CD4-positive, alpha-beta T cell treated with Interleukin-4 for 1 hour (primary cell): ENCODE measurements around the gene GSK3B.

ENCODE experiments used
- DNase-seq, 2 donors: peaks; one replicate each; pipeline ENCODE4 v3.0.0-alpha.2; 2020 to 2022

Gene GSK3B

DNA sequence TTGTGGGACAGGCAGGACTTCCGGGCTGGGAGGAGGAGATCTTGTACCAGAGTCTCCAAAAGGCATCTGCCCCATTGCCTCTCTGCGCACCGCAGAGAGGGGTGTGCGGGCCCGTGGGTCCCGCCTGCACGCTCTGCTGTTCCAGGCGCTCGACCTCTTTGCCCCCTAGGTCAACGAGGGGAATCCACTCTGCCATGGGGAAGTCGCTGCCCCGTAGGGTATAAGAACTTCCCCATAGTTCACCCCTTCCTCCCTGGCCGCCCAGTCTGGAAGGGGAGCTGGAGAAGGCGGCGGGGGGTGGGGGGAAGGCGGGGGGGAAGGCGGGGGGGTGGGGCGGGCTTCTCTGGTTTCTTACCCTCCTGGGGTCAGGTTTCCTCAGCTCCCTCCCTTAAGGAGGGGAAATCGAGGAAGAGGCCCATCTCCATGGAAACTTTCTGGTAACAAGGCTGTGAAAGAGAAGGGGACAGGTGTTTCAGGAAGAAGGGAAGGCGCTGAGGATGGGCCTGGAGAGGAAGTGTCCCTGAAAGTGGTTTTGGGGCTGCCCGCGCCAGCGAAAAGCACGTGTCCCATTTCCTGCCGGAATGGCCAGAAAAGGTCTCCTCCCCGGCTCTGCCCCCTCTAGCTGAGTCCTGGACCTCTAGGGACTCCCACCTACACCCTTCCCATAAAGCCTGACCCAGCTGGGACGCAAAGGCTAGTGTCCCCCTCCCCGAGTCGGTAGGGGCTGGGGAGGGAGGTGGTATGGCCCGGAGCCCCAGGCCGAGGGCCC, 284.8 kb downstream of the GSK3B start:
- peak in 1 of 2 donors; percentile 1 for DNase-seq

DNA sequence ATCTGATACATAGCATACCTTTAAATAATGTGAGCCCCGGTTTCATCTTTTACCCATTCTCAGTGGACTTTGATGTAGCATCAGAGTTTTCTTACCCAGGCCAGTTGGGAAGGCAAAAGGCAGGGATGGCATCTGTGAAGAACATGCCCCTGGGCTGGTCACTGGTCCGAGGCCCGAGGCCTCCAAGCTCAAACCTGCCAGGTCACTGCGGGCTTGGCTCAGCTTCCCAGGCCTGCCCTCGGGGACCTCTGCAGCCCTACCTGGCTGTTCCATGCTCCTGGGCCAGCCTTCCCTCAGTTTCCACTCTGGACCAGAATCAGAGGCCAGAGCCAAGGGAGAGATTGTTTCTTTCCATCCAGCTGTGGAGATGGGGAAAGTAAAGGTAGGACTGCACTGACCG, 285.4 kb downstream of the GSK3B start:
- no peak for DNase-seq

DNA sequence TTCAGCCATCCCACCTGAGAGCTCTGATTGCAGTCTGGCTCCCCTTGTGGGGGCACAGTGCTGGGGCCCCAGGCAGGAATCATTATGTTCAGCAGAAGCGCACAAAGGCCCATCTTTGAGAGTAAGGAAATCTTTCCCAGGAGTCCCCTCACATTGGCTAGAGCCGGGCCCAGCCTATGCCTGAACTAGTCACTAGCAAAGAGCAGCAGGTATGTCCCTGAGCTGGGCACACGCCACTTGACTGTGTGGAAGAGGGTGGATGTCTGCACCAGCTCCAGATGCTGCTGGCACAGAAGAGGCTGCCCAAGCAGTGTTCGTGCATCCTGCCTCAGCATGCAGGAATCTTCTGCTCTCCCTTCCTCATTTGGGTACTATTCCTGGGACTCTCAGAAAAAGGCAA, 286.0 kb downstream of the GSK3B start:
- no peak for DNase-seq

DNA sequence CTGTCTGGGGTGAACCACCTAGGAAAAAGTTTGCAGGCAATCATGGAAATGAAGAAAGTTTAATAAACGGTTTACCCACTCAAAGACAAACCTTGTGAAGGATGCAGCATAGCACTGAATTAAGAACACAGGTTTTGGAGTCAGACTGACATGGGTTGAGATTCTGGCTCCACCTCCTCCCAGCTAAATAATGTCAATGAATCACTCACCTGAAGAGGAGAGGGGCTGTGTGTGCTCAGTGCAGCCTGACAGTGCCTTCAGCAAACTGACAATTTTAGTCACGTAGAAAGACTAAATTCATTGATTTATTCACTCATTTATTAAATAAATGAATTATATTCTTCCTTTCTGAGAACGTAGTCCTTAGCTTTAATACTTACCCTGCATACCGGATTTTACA, 293.4 kb downstream of the GSK3B start:
- no peak for DNase-seq

DNA sequence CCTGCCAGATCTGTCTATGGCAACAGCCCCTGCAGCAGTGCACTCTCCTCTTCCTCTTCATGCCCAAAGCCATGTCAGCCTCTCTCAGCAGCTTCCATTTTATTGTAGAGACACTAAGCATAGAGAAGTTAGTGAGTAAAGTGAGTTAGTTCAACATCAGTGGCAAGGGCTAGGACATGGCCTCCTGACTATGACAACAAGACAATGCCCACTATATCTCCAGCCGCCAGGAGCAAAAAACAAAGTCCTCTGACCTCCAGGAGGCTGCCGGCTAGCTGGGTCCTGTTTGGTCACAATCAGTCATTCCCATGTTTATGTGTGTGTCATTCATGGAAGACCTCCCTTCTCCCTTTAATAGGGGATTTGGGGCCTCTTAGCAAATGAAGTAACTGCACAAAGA, 297.5 kb downstream of the GSK3B start:
- no peak for DNase-seq

DNA sequence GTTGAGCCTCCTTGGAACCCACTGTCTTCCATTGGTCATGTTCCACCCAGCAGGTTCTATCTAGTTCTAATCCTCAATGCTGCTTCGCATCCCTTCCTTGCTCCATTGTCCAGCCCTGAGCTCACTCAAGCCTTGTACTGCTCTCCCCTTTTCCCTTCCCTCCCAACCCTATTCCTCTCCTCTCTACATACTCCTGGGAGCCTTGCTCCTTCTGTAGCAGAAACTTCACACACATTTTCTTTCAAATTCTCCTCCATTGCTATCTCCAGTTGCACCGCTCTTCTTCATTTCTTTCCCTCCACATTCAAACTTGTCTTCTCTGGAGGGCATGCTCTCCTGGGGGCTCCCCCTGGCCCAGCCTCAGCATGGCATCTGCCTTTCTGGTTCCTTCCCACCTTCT, 297.9 kb downstream of the GSK3B start:
- no peak for DNase-seq

DNA sequence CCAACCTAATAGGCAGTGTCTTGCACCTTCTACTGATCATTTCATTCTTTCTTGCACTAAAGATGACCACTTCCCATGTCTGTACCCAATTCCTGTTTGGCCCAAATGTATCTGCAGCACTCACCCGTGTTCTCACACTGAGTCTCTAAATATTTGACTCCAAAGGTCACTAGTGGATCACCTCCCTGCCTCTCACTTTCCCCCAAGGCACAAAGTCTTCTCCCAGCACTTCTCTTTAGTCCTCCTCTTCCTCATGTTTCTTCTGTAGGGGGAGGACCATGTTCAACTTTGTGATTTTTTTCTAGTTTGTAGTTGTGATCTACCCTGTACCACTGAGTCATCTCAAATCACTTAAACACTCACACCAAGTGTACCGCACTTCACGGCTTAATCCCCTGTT, 298.4 kb downstream of the GSK3B start:
- DNase-seq = no peak

DNA sequence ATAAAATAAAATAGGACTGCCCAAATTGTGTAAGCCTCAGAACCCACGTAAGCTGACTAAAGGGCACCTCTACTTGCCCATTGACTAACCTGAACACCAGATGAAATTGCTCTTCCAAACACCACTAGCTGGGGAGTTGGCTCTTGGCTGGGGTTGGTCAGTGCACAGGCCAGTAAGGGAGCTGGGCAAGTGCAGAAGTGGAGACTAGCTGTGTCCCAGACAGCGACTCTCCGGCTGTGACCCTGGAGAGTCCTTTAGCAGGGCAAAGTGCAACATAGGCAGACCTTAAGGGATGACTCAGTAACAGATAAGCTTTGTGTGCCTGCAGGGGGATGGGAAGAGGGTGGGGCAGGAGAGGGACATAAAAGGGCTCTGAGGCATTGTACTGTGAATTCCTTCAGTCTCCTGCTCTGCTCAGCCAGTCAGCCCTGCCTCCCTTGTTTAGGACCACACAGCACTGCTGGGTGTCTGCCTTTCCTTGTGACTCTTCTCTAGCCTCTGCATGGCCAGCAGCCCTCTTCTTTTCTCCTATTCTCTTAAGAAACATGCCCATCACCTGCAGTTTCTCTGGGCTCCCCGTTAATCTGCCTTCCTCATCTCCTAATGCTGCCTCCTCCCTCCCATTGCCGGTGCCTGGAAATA, 299.2 kb downstream of the GSK3B start:
- no peak for DNase-seq

DNA sequence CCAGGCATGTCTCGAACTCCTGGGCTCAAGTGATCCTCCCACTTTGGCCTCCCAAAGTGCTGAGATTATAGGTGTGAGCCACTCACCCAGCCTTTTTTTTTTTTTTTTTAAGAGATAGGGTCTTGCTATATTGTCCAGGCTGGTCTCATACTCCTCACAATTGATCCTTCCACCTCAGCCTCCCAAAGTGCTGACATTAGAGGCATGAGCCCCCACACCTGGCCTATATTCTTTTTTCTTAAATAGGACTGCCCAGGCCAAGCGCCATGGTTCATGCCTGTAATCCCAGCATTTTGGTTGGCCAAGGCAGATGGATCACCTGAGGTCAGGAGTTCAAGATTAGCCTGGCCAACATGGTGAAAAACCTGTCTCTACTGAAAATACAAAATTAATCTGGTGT, 299.8 kb downstream of the GSK3B start:
- DNase-seq = no peak

DNA sequence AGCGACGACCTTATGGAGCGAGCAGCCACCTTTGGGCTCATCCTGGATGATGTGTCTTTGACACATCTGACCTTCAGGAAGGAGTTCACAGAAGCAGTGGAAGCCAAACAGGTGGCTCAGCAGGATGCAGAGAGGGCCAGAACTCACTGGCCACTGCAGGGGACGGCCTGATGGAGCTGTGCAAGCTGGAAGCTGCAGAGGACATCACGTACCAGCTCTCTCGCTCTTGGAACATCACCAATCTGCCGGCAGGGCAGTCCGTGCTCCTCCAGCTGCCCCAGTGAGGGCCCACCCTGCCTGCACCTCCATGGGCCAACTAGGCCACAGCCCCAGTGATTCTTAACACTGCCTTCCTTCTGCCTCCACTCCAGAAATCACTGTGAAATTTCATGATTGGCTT, 302.0 kb downstream of the GSK3B start:
- no peak for DNase-seq

DNA sequence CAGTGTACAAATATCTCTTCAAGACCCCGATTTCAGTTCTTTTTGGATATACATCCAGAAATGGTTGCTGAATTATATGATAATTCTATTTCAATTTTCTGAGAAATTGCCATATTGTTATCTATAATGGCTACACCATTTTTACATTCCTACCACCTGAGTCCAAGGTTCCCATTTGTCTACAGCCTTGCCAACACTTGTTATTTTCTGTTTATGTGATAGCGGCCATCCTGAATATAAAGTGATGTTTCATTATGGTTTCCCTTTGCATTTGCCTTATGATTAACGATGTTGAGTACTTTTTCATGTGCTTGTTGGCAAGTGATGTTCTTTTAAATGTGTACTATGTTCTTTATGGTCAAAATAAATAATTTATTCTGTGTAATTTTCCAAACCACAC, 303.9 kb downstream of the GSK3B start:
- no peak for DNase-seq

DNA sequence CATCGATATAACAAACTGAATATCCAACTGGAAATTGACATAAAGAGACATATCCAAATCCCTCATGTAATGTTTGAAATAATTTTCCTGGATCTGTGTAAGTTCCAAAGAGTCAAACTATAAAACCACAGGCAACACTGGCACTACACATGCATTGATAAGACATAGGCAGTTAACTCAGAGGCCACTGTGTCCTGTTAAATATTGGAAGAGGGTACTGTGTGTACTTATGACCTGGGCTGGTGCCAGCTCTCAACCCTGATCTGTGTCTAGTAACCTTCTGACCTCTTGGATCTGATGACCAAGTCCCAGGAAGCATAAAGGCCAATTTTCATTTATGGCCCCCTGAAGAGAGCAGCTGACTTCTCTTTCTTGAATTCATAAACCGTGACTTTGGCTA, 307.8 kb downstream of the GSK3B start:
- no peak for DNase-seq

DNA sequence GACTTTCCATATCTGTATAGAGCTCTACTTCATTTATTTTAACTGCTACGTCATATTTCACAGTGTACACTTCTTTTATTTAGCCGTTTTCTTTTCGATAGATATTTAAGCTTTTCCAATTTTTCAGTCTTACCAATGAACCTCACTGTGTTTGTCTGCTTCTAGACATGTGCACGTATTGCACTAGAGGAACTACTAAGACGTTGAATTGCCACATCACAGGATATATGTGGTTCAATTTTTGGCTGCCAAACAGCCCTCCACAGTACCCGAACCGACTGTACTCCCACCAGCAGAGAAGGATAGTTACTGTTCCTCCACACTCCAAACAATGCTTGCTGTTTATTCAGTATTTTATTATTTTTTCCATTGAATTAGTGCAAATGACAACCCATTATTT, 310.4 kb downstream of the GSK3B start:
- no peak for DNase-seq

DNA sequence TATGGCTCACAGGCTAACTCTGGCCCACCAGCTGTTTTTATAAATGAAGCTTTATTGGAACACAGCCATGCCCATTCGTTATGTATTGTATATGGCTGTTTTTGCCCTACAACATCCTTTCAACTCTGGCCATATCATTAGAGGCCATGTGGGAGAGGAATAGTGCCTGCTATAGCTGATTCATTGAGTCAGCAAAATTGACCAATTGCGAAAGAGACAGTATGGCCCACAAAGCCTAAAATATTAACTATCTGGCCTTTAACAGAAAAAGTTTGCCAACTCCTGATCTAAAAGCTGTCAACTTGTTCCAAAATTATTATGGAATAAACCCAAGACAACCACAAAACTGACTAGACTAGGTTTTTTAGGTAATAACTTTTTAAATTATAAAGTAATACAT, 311.0 kb downstream of the GSK3B start:
- no peak for DNase-seq

DNA sequence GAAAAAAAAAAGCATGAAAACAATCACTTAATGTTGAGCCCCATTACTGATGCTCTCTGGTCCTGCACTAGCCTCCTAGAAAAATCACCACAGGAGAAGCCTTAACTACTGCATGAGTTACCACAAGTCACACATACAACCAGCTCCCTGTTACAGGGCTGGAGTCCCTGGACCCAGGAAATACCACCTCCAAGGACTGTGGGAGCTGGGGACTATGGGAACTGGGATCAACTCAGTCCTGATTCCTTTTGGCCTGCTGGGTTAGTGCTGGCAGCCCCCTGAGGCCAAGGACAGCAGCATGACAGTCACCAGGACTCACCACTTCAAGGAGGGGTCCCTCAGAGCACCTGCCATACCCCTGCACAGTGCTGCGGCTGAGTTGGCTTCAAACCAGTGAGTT, 311.8 kb downstream of the GSK3B start:
- DNase-seq = no peak

DNA sequence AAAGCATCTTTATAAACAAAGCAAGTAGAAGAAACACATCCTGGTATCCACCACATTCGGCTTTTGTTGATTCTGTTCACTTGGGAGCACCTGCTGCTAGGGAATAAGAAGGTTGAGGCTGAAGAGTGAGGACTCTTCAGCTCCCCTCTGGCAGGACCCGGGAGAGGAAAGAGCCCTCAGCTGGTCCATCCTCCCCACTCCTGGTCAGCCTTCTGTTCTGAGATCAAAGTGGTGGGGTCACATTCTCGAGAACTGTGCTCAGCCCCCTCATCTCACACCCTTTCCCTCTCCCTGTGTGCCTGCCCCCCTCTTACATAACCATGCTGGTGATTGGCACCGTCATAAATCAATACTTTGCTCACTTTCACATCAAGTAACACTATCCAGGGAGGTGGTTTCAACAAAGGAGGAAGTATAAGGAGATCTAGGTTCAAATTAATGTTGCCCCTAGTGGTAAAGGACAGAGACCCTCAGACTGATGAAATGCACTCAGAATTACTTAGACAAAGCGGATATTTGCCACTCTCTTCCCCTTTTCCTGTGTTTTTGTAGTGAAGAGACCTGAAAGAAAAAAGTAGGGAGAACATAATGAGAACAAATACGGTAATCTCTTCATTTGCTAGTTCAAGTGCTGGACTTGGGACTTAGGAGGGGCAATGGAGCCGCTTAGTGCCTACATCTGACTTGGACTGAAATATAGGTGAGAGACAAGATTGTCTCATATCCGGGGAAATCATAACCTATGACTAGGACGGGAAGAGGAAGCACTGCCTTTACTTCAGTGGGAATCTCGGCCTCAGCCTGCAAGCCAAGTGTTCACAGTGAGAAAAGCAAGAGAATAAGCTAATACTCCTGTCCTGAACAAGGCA, 312.7 kb downstream of the GSK3B start, which contains the start of gene NR1I2:
Gene NR1I2, plus strand, starts transcription at position 772 of the 869 bp plus-strand sequence.
- no peak for DNase-seq

DNA sequence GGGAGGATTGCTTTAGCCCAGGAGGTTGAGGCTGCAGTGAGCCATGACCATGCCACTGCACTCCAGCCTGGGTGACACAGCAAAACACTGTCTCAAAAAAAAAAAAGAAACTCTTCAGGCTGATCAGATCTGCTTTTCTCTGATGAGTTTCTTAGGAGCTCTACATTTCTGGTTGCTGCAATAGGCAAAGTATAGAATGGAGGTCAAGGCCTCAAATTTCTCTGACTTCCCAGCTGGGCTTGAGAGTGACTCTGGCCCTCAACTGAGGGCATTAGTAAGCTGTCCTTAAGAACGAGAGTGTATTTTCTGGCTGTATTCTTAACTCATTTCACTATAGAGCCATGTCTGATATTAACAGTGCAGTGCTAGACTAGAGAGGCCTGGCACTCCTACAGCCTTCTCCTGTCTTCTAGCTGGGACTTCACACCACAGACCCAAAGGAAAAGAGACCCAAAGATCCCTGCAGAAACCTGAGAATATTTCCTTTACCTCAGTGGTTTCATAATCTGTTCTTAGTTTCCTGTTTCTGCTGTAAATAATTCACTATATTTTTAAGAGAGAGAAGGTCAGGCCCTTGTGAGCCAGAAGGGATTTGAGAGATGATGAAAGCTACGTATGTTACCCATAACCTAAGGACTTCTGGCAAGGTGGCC, 314.4 kb downstream of the GSK3B start:
- no peak for DNase-seq

DNA sequence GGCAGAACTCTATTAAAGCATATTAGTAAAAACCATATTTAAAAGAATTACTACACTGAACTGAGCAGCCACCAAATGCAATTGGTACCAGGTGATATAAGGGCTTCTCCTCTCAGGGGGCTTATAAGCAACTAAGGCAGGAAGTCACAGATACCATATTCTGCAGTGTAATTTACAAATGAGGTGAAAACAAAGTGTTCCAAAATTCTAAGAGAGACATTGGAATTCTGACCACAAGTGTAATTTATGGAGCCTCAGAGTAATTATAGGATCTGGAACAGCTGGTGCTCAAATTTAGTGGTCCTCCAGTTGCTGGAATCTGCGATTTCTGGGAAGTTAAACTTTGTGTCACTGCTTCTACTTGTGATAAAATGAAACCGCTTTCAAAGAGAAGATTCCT, 315.4 kb downstream of the GSK3B start:
- DNase-seq = no peak

DNA sequence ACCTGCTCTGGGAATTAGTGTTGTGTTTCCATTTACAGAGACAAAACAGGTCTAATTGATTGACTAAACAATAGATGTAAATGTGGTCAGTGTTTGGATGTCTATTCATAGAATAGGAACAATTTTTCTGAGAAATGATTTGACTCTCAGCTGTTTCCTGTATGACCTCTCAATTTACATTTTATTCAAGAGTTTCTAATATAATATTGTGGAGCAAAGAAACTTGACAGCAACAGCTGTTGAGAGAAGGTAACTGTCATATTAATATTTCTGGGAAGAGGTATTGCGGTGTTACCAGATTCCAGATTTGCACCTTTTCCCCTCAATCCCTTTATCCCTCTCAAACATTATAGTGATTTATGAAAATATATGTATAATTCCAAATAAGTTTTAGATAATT, 316.1 kb downstream of the GSK3B start:
- DNase-seq = no peak

DNA sequence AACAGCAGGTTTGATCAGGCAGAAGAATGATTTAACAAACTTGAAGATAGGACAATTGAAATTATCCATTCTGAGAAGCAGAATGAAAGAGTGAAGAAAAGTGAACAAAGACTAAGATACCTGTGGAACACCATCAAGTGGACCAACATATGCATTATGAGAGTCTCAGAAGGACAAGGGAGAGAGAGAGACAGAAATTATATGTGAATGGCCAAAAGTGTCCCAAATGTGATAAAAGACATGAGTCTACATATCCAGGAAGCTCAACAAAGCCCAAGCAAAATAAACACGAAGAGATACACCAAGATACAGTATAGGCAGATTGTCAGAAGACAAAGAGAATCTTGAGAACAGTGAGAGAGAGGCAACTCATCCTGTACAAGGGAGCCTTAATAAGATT, 317.9 kb downstream of the GSK3B start:
- DNase-seq = no peak

DNA sequence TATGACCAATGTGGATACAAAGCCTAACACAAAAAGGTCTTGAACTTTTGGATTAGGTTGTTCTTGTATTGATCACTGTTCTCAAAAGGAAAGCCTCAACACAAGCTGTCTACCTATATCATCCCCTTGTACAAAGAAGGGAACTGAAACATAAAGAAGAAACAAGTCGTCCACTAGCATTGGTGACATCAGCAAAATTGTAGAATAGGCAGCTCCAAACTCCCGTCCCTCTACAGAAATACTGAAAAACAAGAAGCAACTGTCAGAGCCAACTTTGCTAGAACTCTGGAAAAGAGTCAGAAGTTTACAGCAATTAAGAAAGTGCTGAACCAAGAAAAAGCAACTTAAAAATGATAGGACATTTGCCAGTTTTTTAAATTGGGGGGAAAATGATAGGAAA, 319.8 kb downstream of the GSK3B start:
- DNase-seq = no peak
